Testis (tissue), 3 donors: Measurements from ENCODE around the gene TIMP2. TPM values are rescaled to one million over a fixed set of nuclear protein-coding genes. Genes with fewer than 3 reads are reported as not detected.

Source experiments
- DNase-seq: peaks from one replicate; pipeline ENCODE4 v3.0.0-alpha.2; 2019
- H3K27ac ChIP-seq, 2 donors: fragments of 200-600 bp; sonication (generic); one replicate each; pipeline ENCODE4 v1.5.1; 2019
- H3K27me3 ChIP-seq: fragments of 200-600 bp; sonication (generic); one replicate; pipeline ENCODE4 v1.5.1; 2019
- H3K36me3 ChIP-seq: fragments of 200-600 bp; sonication (generic); one replicate; pipeline ENCODE4 v1.5.1; 2017; ENCODE audit warnings: low read depth; ENCODE audit errors: missing control alignments
- H3K4me1 ChIP-seq: fragments of 200-600 bp; sonication (generic); one replicate; pipeline ENCODE4 v1.5.1; 2019
- H3K4me3 ChIP-seq, 2 donors: fragments of 200-600 bp; sonication (generic); one replicate each; pipeline ENCODE4 v1.5.1; 2017 to 2019
- H3K9me3 ChIP-seq: fragments of 200-600 bp; sonication (generic); one replicate; pipeline ENCODE4 v1.5.1; 2017
- POLR2A ChIP-seq: fragments of 450-650 bp; IDR thresholded peaks from one replicate; pipeline ENCODE4 v1.6.1; 2017; ENCODE audit warnings: antibody characterized with exemption, mild to moderate bottlenecking, moderate library complexity
- WGBS, 2 donors: methylation state at CpG; one replicate each; pipeline ENCODE4 v1.1.5; 2018; 5-methylcytosine and 5-hydroxymethylcytosine counted together
- intact Hi-C: fragments of 100-400 bp; cut with DNase I; formaldehyde crosslinking; loops from one replicate; pipeline ENCODE4 v1.15.1; 2023; ENCODE audit warnings: low total_unique reads
- polyA plus RNA-seq: library from polyadenylated mRNA; stranded (reverse); fragments of 350-450 nt; fragmentation: Illumina TruSeq; extraction: RNeasy Lipid Tissue Mini Kit (QIAGEN cat#74804); gene quantifications from one replicate; pipeline ENCODE4 v1.2.3, GENCODE V29; 2014; ENCODE audit warnings: low read depth, low replicate concordance; ENCODE audit not compliant: insufficient read depth
- total RNA-seq, 2 donors: library from RNA; depleted of rRNA; stranded (reverse); fragments of >200 nt; gene quantifications; one replicate each; pipeline ENCODE4 v1.2.3, GENCODE V29; 2016
- TF ChIP-seq, protein P1 (sequence below), 3 experiments: fragments of 450-650 bp in 2 of 3; fragments of 200-600 bp in 1 of 3; sonication (generic) in 1 of 3; IDR thresholded peaks; one replicate each; pipeline ENCODE4 v1.5.1; 2016 to 2019; ENCODE audit warnings: antibody characterized with exemption in 3 of 3, mild to moderate bottlenecking in 2 of 3, moderate library complexity in 1 of 3

TIMP2 gene
- total and polyA plus RNA-seq, 3 donors from 2014 or later, result 262 to 482 (median 465) TPM

DNA sequence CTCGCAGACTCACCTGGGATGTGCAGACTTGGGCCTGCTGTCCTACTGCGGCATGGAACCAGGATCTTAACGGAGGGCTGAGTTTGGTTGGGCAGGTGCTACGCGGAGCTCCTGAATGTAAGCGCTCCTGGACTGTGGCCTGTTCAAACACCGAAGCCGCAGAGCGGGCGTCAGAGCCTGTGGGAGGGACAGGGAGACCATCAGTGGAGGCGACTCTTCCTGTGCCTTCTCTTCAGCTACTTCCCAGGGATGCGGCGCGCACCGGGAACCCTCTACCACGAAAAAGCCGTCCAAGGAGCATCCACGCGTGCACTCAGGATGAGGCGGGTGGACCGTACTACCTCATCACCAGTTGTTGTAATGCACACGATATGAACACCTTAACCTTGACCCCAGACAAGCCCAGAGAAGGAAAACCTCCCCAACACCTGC is 86.6 kb downstream of the TIMP2 start:
- Histone ChIP-seq H3K4me3 (no peak overlapping the region), H3K4me1 (peaks cover 14% of the 10 kb centered on the region), H3K36me3 (no peaks in the 10 kb centered on the region), H3K27me3 (no peaks in the 10 kb centered on the region), H3K9me3 (no peaks in the 10 kb centered on the region), H3K27ac (no peak overlapping the region)
- TF ChIP-seq, protein P1, sequence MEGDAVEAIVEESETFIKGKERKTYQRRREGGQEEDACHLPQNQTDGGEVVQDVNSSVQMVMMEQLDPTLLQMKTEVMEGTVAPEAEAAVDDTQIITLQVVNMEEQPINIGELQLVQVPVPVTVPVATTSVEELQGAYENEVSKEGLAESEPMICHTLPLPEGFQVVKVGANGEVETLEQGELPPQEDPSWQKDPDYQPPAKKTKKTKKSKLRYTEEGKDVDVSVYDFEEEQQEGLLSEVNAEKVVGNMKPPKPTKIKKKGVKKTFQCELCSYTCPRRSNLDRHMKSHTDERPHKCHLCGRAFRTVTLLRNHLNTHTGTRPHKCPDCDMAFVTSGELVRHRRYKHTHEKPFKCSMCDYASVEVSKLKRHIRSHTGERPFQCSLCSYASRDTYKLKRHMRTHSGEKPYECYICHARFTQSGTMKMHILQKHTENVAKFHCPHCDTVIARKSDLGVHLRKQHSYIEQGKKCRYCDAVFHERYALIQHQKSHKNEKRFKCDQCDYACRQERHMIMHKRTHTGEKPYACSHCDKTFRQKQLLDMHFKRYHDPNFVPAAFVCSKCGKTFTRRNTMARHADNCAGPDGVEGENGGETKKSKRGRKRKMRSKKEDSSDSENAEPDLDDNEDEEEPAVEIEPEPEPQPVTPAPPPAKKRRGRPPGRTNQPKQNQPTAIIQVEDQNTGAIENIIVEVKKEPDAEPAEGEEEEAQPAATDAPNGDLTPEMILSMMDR (IDR thresholded peaks at IDR 0.05), result no peak
- no peak for TF ChIP-seq POLR2A
- intact Hi-C loops, result no loop called here
- 43 to 74% methylated on average over 20 to 22 of the region's 22 CpGs for WGBS, 2 donors
- no peak for DNase-seq

DNA sequence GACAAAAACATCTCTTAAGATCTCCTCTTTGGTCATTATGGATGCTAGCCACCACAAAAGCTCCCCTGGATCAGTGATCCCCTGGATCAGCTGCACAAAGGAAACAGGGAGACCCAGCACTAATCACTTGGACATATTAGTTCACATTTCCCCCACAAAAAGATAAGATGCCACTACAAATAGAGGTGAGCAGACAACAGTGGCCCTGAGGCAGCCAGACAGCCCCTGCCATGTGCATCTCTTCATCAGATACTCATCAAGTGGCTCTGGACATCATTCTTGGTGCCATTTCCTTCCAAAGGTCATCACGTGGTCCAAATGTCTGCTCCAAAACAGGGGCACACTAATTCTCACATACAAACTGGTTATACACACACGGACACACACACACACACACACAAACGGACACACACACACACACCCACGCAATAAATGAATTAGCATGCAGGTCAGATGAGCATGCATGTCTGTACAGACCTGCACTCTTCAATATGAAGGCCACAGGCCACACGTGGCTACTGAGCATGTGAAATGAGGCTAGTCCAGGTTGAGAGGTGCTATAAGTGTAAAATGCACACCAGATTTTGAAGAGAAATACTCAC is 88.7 kb downstream of the TIMP2 start:
- Histone ChIP-seq H3K27me3 (no peaks in the 10 kb centered on the region), H3K36me3 (no peaks in the 10 kb centered on the region), H3K27ac (no peak overlapping the region), H3K4me3 (no peak overlapping the region), H3K9me3 (no peaks in the 10 kb centered on the region), H3K4me1 (peaks cover 12% of the 10 kb centered on the region)
- intact Hi-C loops, result no loop called here
- no peak for TF ChIP-seq POLR2A
- TF ChIP-seq, protein P1 (IDR thresholded peaks at IDR 0.05), result no peak
- DNase-seq, result no peak
- 74 to 77% methylated on average over 5 of the region's 5 CpGs for WGBS, 2 donors

DNA sequence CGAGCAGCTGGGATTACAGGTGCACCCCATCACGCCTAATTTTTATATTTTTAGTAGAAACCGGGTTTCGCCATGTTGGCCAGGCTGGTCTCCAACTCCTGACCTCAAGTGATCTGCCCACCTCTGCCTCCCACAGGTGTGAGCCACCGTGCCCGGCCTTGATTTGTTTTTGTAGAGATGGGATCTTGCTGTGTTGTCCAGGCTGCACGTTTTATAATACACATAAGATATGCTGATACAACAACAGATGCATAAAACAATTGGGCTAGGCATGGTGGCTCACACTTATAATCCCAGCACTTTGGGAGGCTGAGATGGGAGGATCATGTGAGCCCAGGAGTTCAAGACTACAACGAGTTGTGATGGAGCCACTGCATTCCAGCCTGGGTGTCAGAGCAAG is 90.6 kb downstream of the TIMP2 start:
- TF ChIP-seq POLR2A, result no peak
- TF ChIP-seq, protein P1 (IDR thresholded peaks at IDR 0.05), result no peak
- no peaks in the 10 kb centered on the region for H3K36me3 ChIP-seq

DNA sequence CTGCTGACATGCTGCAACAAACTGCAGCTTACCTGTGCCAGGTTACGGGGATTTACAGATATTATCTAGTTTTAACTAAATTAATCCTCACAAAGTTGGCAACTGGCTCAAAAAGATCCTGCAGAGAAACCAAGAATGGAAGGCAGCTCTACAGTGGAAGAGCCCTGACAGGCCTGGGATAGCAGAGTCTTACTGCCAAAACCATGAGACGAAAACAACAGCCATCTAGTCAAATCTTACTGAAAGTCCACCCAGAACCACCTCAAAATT is 92.7 kb downstream of the TIMP2 start:
- no peaks in the 10 kb centered on the region for H3K9me3 ChIP-seq
- WGBS, 2 donors, result 93 to 95% methylated on average over 2 of the region's 2 CpGs
- no peak overlapping the region for H3K4me3 ChIP-seq
- H3K27me3 ChIP-seq, result no peaks in the 10 kb centered on the region
- intact Hi-C loops, result no loop called here
- H3K4me1 ChIP-seq, result no peaks in the 10 kb centered on the region
- no peak overlapping the region for H3K27ac ChIP-seq
- DNase-seq, result no peak
- TF ChIP-seq POLR2A, result no peak
- TF ChIP-seq, protein P1 (IDR thresholded peaks at IDR 0.05), result no peak
- H3K36me3 ChIP-seq, result no peaks in the 10 kb centered on the region

More for the DNA sequence above, 90.6 kb downstream of the TIMP2 start:
- no peak for DNase-seq
- no peak overlapping the region for H3K27ac ChIP-seq
- 93 to 94% methylated on average over 8 of the region's 8 CpGs for WGBS, 2 donors
- H3K27me3 ChIP-seq, result no peaks in the 10 kb centered on the region
- intact Hi-C loops, result no loop called here
- H3K4me1 ChIP-seq, result peaks cover 10% of the 10 kb centered on the region
- no peaks in the 10 kb centered on the region for H3K9me3 ChIP-seq
- H3K4me3 ChIP-seq, result no peak overlapping the region
